NCI-H2171 treated with DMSO at 0.1 percent for 48 hours (cell line): Measurements from ENCODE around the gene STK32C.
"Not testable (repeated sequence)": the region's sequence is repeated elsewhere in the genome, so short reads cannot be mapped to it uniquely, and the experiment has no call there.

ENCODE experiments used
- DNase-seq: peaks from one replicate; lab custom pipeline; 2025; lab: John Stamatoyannopoulos, UW

The STK32C gene

GRCh38 chr10:132301371-132302330 lies 6.1 kb downstream of the STK32C start:
- no peak for DNase-seq

- no peak for DNase-seq
Measured at GRCh38 chr10:132300582-132300981, 7.2 kb downstream of the STK32C start.

- no peak for DNase-seq
Measured at GRCh38 chr10:132299371-132300336, 8.1 kb downstream of the STK32C start.

GRCh38 chr10:132298038-132298881 lies 9.5 kb downstream of the STK32C start:
- DNase-seq: no peak

- peak; percentile 2 for DNase-seq
Measured at GRCh38 chr10:132297526-132297925, 10.2 kb downstream of the STK32C start.

- DNase-seq: no peak
Measured at GRCh38 chr10:132296666-132297443, 10.9 kb downstream of the STK32C start.

GRCh38 chr10:132295481-132295880 lies 12.3 kb downstream of the STK32C start:
- not testable (repeated sequence) for DNase-seq

- no peak for DNase-seq
Measured at GRCh38 chr10:132294561-132295318, 13.0 kb downstream of the STK32C start.

GRCh38 chr10:132293813-132294520 lies 13.8 kb downstream of the STK32C start:
- DNase-seq: no peak

- DNase-seq: no peak
Measured at GRCh38 chr10:132293201-132293812, 14.4 kb downstream of the STK32C start.

GRCh38 chr10:132292287-132293200 lies 15.2 kb downstream of the STK32C start:
- no peak for DNase-seq

GRCh38 chr10:132291826-132292225 lies 15.9 kb downstream of the STK32C start:
- no peak for DNase-seq

GRCh38 chr10:132290631-132291030 lies 17.1 kb downstream of the STK32C start:
- DNase-seq: no peak

- no peak for DNase-seq
Measured at GRCh38 chr10:132289439-132289838, 18.3 kb downstream of the STK32C start.

- DNase-seq: no peak
Measured at GRCh38 chr10:132283604-132284382, 24.0 kb downstream of the STK32C start.

GRCh38 chr10:132282667-132283603 lies 24.8 kb downstream of the STK32C start:
- DNase-seq: no peak
